Fibroblast of lung (primary cell): Measurements from ENCODE around the gene FMN1.

Experiments
- CTCF ChIP-seq, 2 donors: IDR thresholded peaks in 1 of 2; conservative IDR thresholded peaks in 1 of 2; 1 replicate in 1 of 2; 2 replicates in 1 of 2; pipeline ENCODE4 v1.5.1; 2011 to 2012; ENCODE audit warnings: low read length in 2 of 2, control low read depth in 1 of 2, inconsistent platforms in 1 of 2, low read depth in 1 of 2, mild to moderate bottlenecking in 1 of 2
- EZH2 ChIP-seq: IDR thresholded peaks from 2 replicates; pipeline ENCODE4 v1.5.1; 2012; ENCODE audit warnings: low read length, control low read depth, mild to moderate bottlenecking; ENCODE audit errors: missing control alignments

- no peak for TF ChIP-seq CTCF (conservative IDR thresholded peaks at IDR 0.05 in 1 of 2, IDR thresholded peaks at IDR 0.05 in 1 of 2; ENCODE audit: low read depth in 1 of 2, low read length in 2 of 2)
- TF ChIP-seq EZH2 = no peak
These were observed 404.0 kb downstream of the FMN1 start for GRCh38 chr15:32790352-32790999.
